ENCODE results near the gene HDX. TPM values are rescaled to one million over a fixed set of nuclear protein-coding genes. Genes with fewer than 3 reads are reported as not detected.

HDX gene
- total and polyA plus RNA-seq, 9 of the 15 experiments (the other 6 are each of a cell fraction or from before 2014, with no cell fraction given), result not detected

GRCh38 chrX:84362184-84362838 lies 139.9 kb downstream of the HDX start:
- no peak for ATAC-seq
- Histone ChIP-seq H3K27me3 (ENCODE audit: control insufficient read depth in 2 of 2, insufficient read depth in 2 of 2, low read length in 2 of 2) (no peaks in the 10 kb centered on the region), H3K4me1 (replicated peaks in 1 of 2; ENCODE audit: control insufficient read depth in 2 of 2, insufficient read depth in 2 of 2, low read length in 2 of 2) (no peaks in the 10 kb centered on the region), H2AFZ (ENCODE audit: low read depth, low read length) (no peak overlapping the region), H3K36me3 (ENCODE audit: control insufficient read depth, insufficient read depth, low read length) (no peaks in the 10 kb centered on the region), H4K20me1 (replicated peaks; ENCODE audit: control insufficient read depth, insufficient read depth, low read length) (no peaks in the 10 kb centered on the region), H3K27ac (ENCODE audit: extremely low read depth, low read depth, low read length) (no peak overlapping the region), H3K9ac (ENCODE audit: insufficient read depth in 1 of 2, low read depth in 2 of 2, low read length in 2 of 2) (no peak overlapping the region), H3K4me3 (no peak overlapping the region), H3K4me2 (ENCODE audit: insufficient read depth, low read length) (no peak overlapping the region), H3K9me3 (replicated peaks; ENCODE audit: control insufficient read depth, insufficient read depth, low read depth, low read length) (no peaks in the 10 kb centered on the region), H3K79me2 (ENCODE audit: control insufficient read depth, insufficient read depth, low read length) (no peaks in the 10 kb centered on the region), H3K9me1 (ENCODE audit: control insufficient read depth, insufficient read depth, low read length) (no peaks in the 10 kb centered on the region)
- DNase-seq (ENCODE audit: extremely low read depth in 1 of 4, low spot score in 3 of 4), result no peak
- CTCF ChIA-PET (ENCODE audit: low intra/inter-chr PET ratio), result no interaction called here
- TF ChIP-seq, protein P1, sequence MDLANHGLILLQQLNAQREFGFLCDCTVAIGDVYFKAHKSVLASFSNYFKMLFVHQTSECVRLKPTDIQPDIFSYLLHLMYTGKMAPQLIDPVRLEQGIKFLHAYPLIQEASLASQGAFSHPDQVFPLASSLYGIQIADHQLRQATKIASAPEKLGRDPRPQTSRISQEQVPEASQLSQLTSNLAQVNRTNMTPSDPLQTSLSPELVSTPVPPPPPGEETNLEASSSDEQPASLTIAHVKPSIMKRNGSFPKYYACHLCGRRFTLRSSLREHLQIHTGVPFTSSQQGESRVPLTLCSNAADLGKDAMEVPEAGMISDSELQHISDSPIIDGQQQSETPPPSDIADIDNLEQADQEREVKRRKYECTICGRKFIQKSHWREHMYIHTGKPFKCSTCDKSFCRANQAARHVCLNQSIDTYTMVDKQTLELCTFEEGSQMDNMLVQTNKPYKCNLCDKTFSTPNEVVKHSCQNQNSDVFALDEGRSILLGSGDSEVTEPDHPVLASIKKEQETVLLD (IDR thresholded peaks at IDR 0.05), result no peak
- TF ChIP-seq TAF1 (IDR thresholded peaks at IDR 0.05; ENCODE audit: control insufficient read depth, extremely low read depth, insufficient read depth, low read length, severe bottlenecking) (no peak), HDAC1 (IDR thresholded peaks at IDR 0.05) (no peak), NFRKB (IDR thresholded peaks at IDR 0.05; ENCODE audit: low read depth) (no peak), GTF2F1 (IDR thresholded peaks at IDR 0.05; ENCODE audit: low read depth, low read length) (no peak), HMGN3 (IDR thresholded peaks at IDR 0.05; ENCODE audit: borderline replicate concordance, extremely low read depth, insufficient read length, low read depth, low read length) (no peak), PML (IDR thresholded peaks at IDR 0.05; ENCODE audit: low read length) (no peak)
- POLR2A ChIA-PET, result no interaction called here
- no peak for FAIRE-seq
- intact Hi-C loops (cut with micrococcal nuclease) (no loop called here), in situ Hi-C loops (cut with MboI) (no loop called here)
- 0% methylated on average over 3 of the region's 3 CpGs for WGBS (ENCODE audit: insufficient coverage, low coverage, missing lambda C conversion rate)
- BruUV-seq (replicated peaks), result no TSS peak

All from K562 (cell line).